IMR-90 (cell line): ENCODE data around the gene SAT1. TPM values are rescaled to one million over a fixed set of nuclear protein-coding genes. Genes with fewer than 3 reads are reported as not detected.

Source experiments
- ATAC-seq: fragments of 200-7000 bp; cut with Tn5 transposase; 2 replicates; pipeline ENCODE4 v1.9.1; 2020; ENCODE audit warnings: low read depth, mild to moderate bottlenecking, moderate library complexity
- BruUV-seq: library from RNA; stranded (reverse); fragments of 400-500 nt; replicated peaks from 2 replicates; lab custom pipeline; 2021; lab: Mats Ljungman, UMichigan
- CTCF ChIA-PET: fragments of 300-600 bp; formaldehyde crosslinking; extraction: SDS; loops from one replicate; lab custom pipeline; 2021; ENCODE audit warnings: antibody characterized with exemption; lab: Yijun Ruan, JAX
- POLR2A ChIA-PET: fragments of 300-600 bp; sonication (Branson Sonifier 250); formaldehyde crosslinking; loops from one replicate; lab custom pipeline; 2022; ENCODE audit warnings: antibody characterized with exemption; ENCODE audit not compliant: unreplicated experiment; lab: Charles Lee
- DNase-seq: peaks from one replicate; pipeline ENCODE4 v3.0.0; 2013
- H2AFZ ChIP-seq: replicated peaks from 2 replicates; pipeline ENCODE3; 2013; ENCODE audit warnings: low read length, mild to moderate bottlenecking; ENCODE audit not compliant: poor library complexity
- H2AK5ac ChIP-seq: 2 replicates; pipeline ENCODE4 v1.6.1; 2013; ENCODE audit warnings: low read depth, low read length, inconsistent platforms
- H2AK9ac ChIP-seq: replicated peaks from 2 replicates; pipeline ENCODE3; 2013; ENCODE audit warnings: mild to moderate bottlenecking, low read depth, low read length, moderate library complexity; ENCODE audit not compliant: poor library complexity
- H2BK120ac ChIP-seq: 2 replicates; pipeline ENCODE4 v1.6.1; 2013; ENCODE audit warnings: low read depth, low read length, inconsistent platforms
- H2BK15ac ChIP-seq: 3 replicates; pipeline ENCODE4 v1.6.1; 2013; ENCODE audit warnings: low read depth, low read length, inconsistent platforms
- H2BK20ac ChIP-seq: 2 replicates; pipeline ENCODE4 v1.6.1; 2013; ENCODE audit warnings: low read depth, mild to moderate bottlenecking, inconsistent platforms, low read length, moderate library complexity
- H2BK5ac ChIP-seq: 2 replicates; pipeline ENCODE4 v1.6.1; 2013; ENCODE audit warnings: mild to moderate bottlenecking, low read depth, low read length, inconsistent platforms; ENCODE audit not compliant: poor library complexity, severe bottlenecking
- H3K14ac ChIP-seq: replicated peaks from 2 replicates; pipeline ENCODE4 v1.6.1; 2013; ENCODE audit warnings: low read depth, low read length, inconsistent platforms
- H3K18ac ChIP-seq: 2 replicates; pipeline ENCODE4 v1.6.1; 2013; ENCODE audit warnings: low read depth, low read length, control low read depth
- H3K23ac ChIP-seq: 2 replicates; pipeline ENCODE4 v1.6.1; 2013; ENCODE audit warnings: low read depth, low read length, inconsistent platforms
- H3K27ac ChIP-seq: 2 replicates; pipeline ENCODE4 v1.5.1; 2013; ENCODE audit warnings: mild to moderate bottlenecking, control low read depth, low read length; ENCODE audit not compliant: insufficient read depth
- H3K27me3 ChIP-seq: 2 replicates; pipeline ENCODE4 v1.6.1; 2013; ENCODE audit warnings: low read length; ENCODE audit not compliant: control insufficient read depth, insufficient read depth
- H3K36me3 ChIP-seq: 2 replicates; pipeline ENCODE4 v1.6.1; 2013; ENCODE audit warnings: low read length, mixed read lengths; ENCODE audit not compliant: control insufficient read depth, insufficient read depth
- H3K4ac ChIP-seq: 2 replicates; pipeline ENCODE4 v1.6.1; 2013; ENCODE audit warnings: low read depth, low read length, inconsistent platforms
- H3K4me1 ChIP-seq: 2 replicates; pipeline ENCODE4 v1.6.1; 2013; ENCODE audit warnings: low read length, mixed read lengths; ENCODE audit not compliant: control insufficient read depth, insufficient read depth
- H3K4me2 ChIP-seq: 2 replicates; pipeline ENCODE4 v1.6.1; 2013; ENCODE audit warnings: low read depth, mild to moderate bottlenecking, control low read depth, low read length, moderate library complexity
- H3K4me3 ChIP-seq: 2 replicates; pipeline ENCODE4 v1.5.1; 2013; ENCODE audit warnings: low read depth, mild to moderate bottlenecking, control low read depth, low read length, moderate library complexity; ENCODE audit not compliant: insufficient read depth
- H3K56ac ChIP-seq: 2 replicates; pipeline ENCODE4 v1.6.1; 2013; ENCODE audit warnings: low read length, inconsistent platforms; ENCODE audit not compliant: insufficient read depth; ENCODE audit errors: extremely low read depth
- H3K79me1 ChIP-seq, 2 experiments: 2 replicates each; pipeline ENCODE4 v1.6.1; 2013; ENCODE audit warnings: low read length in 2 of 2, inconsistent platforms in 1 of 2, low read depth in 1 of 2
- H3K9ac ChIP-seq: 2 replicates; pipeline ENCODE4 v1.6.1; 2013; ENCODE audit warnings: low read depth, low read length, control low read depth
- H3K9me1 ChIP-seq: 2 replicates; pipeline ENCODE4 v1.6.1; 2013; ENCODE audit warnings: low read length, inconsistent platforms; ENCODE audit not compliant: insufficient read depth
- H3K9me3 ChIP-seq: 2 replicates; pipeline ENCODE4 v1.6.1; 2013; ENCODE audit warnings: low read length; ENCODE audit not compliant: control insufficient read depth, insufficient read depth
- H4K20me1 ChIP-seq: 2 replicates; pipeline ENCODE4 v1.6.1; 2013; ENCODE audit warnings: low read length, inconsistent platforms; ENCODE audit not compliant: insufficient read depth
- H4K5ac ChIP-seq: 2 replicates; pipeline ENCODE4 v1.6.1; 2013; ENCODE audit warnings: mild to moderate bottlenecking, low read depth, low read length, control low read depth
- H4K8ac ChIP-seq, 2 experiments: 2 replicates each; pipeline ENCODE4 v1.6.1; 2013; ENCODE audit warnings: low read depth in 2 of 2, low read length in 2 of 2, control low read depth in 1 of 2, inconsistent platforms in 1 of 2
- H4K91ac ChIP-seq: 2 replicates; pipeline ENCODE4 v1.6.1; 2013; ENCODE audit warnings: low read depth, low read length, inconsistent platforms; ENCODE audit not compliant: insufficient read depth
- CTCF ChIP-seq: conservative IDR thresholded peaks from 2 replicates; pipeline ENCODE4 v1.5.1; 2012; ENCODE audit warnings: mild to moderate bottlenecking, low read depth, low read length, improper control_type of control experiment
- USF2 ChIP-seq: fragments of 150-350 bp; IDR thresholded peaks from 2 replicates; pipeline ENCODE4 v1.6.1; 2017; ENCODE audit warnings: mild to moderate bottlenecking, antibody characterized with exemption, low read length, low read depth
- WGBS, 2 experiments: methylation state at CpG; one replicate each; pipeline versions ENCODE4 v1.1.5 to v1.1.7; 2013; ENCODE audit warnings: missing lambda C conversion rate in 2 of 2; ENCODE audit not compliant: insufficient read length in 1 of 2; ENCODE audit errors: extremely low coverage in 2 of 2; 5-methylcytosine and 5-hydroxymethylcytosine counted together
- dilution Hi-C: fragments of 300-500 bp; cut with HindIII; formaldehyde crosslinking; loops from one replicate; pipeline ENCODE4 v1.14.3; 2018; ENCODE audit warnings: low sequenced_read_pairs; ENCODE audit not compliant: unreplicated experiment
- in situ Hi-C: fragments of 300-500 bp; cut with MboI; formaldehyde crosslinking; loops from 3 replicates; pipeline ENCODE4 v1.14.3; 2019; ENCODE audit warnings: low sequenced_read_pairs, inconsistent platforms, mixed read lengths
- intact Hi-C: fragments of 100-400 bp; cut with micrococcal nuclease; formaldehyde crosslinking; loops from 2 replicates; pipeline ENCODE4 v1.10.0; 2022
- polyA plus RNA-seq, 3 experiments: library from polyadenylated mRNA; depleted of rRNA; stranded (reverse); fragments of >200 nt; gene quantifications; 2 replicates each; pipeline ENCODE4 v1.2.3, GENCODE V29; 2012; ENCODE audit warnings: low replicate concordance in 1 of 3
- total RNA-seq: library from RNA; depleted of rRNA; stranded (reverse); fragments of >200 nt; gene quantifications from 2 replicates; pipeline ENCODE4 v1.2.3, GENCODE V29; 2012

SAT1 gene
- total and polyA plus RNA-seq, 2 of the 4 experiments (the other 2 are of a cell fraction), result 55.9 to 92.8 TPM

- no peak overlapping the region for H3K4ac ChIP-seq
- no peak overlapping the region for H4K91ac ChIP-seq
- H3K79me1 ChIP-seq, result peaks cover 0 to 1% of the 10 kb centered on the region in 2 experiments; a peak in 1 of 4 replicates
- no peak overlapping the region for H2BK5ac ChIP-seq
- intact Hi-C loops (no loop called here), in situ Hi-C loops (no loop called here), dilution Hi-C loops (no loop called here)
- no CpG with 5 or more reads among the region's 11 CpGs for WGBS, 2 experiments
- no peak overlapping the region for H3K4me2 ChIP-seq
- H3K56ac ChIP-seq, result no peak overlapping the region
- H3K27ac ChIP-seq, result no peak overlapping the region
- no peak overlapping the region for H2BK20ac ChIP-seq
- H2AK9ac ChIP-seq, result no peak overlapping the region
- ChIA-PET POLR2A (no interaction called here), CTCF (no interaction called here)
- no peaks in the 10 kb centered on the region for H3K4me1 ChIP-seq
- H3K18ac ChIP-seq, result no peak overlapping the region
- H2AFZ ChIP-seq, result no peak overlapping the region
- H2BK15ac ChIP-seq, result no peak overlapping the region
- H3K9me3 ChIP-seq, result no peaks in the 10 kb centered on the region
- H3K14ac ChIP-seq, result no peak overlapping the region
- no peaks in the 10 kb centered on the region for H3K27me3 ChIP-seq
- ATAC-seq (no peak), DNase-seq (no peak)
- H2AK5ac ChIP-seq, result no peak overlapping the region
- H2BK120ac ChIP-seq, result no peak overlapping the region
- no peaks in the 10 kb centered on the region for H4K20me1 ChIP-seq
- no peak overlapping the region for H3K23ac ChIP-seq
- BruUV-seq, result no TSS peak
- no peak overlapping the region for H3K9ac ChIP-seq
- no peak overlapping the region for H4K5ac ChIP-seq
- H4K8ac ChIP-seq, result no peak overlapping the region
- TF ChIP-seq CTCF (no peak), USF2 (no peak)
- no peaks in the 10 kb centered on the region for H3K9me1 ChIP-seq
- no peak overlapping the region for H3K4me3 ChIP-seq
- H3K36me3 ChIP-seq, result peaks cover 2% of the 10 kb centered on the region; the same call in 1 of the 2 replicates
Measured at GRCh38 chrX:23790155-23790497, 7.2 kb downstream of the SAT1 start.
